ENCODE data around the gene MED13L. TPM values are rescaled to one million over a fixed set of nuclear protein-coding genes. Genes with fewer than 3 reads are reported as not detected.

MED13L gene
- total RNA-seq, 1 donor from 2014 or later: 97.7 TPM

GRCh38 chr12:116302166-116303058, 24.9 kb upstream of the MED13L start:
- no peak overlapping the region for H3K4me3 Mint-ChIP-seq
- no peak for DNase-seq (ENCODE audit: extremely low spot score, unreplicated experiment)
- no peaks in the 10 kb centered on the region for H3K9me3 Mint-ChIP-seq
- no peak for TF ChIP-seq CTCF (conservative IDR thresholded peaks at IDR 0.05)
- H3K27me3 Mint-ChIP-seq: peaks cover 4% of the 10 kb centered on the region
- H3K36me3 Mint-ChIP-seq: no peaks in the 10 kb centered on the region
- H3K27ac Mint-ChIP-seq: no peak overlapping the region
- peaks cover 30% of the 10 kb centered on the region for H3K4me1 Mint-ChIP-seq (ENCODE audit: unreplicated experiment)

DNA sequence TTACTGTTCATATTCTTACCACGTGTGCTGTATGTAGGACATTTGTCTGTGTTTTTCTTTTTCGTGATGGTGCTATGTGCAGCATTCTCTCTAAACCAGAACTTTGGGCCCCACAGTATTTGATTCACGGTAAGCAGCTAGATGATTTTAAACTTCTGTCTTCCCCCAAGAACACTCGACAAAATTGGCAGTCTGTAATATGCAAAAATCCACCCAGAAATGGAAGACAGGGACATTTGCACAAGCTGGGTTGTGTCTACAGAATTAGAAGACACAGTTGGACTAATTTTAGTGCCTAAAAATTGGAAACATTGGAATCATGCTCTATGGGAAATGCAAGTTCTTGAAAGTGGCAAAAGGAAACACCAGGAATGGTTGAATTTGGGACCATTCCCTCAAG, 24.1 kb upstream of the MED13L start:
- peaks cover 30% of the 10 kb centered on the region for H3K4me1 Mint-ChIP-seq (ENCODE audit: unreplicated experiment)
- H3K27ac Mint-ChIP-seq: no peak overlapping the region
- no peak overlapping the region for H3K4me3 Mint-ChIP-seq
- no peaks in the 10 kb centered on the region for H3K36me3 Mint-ChIP-seq
- no peak for DNase-seq (ENCODE audit: extremely low spot score, unreplicated experiment)
- no peak for TF ChIP-seq CTCF (conservative IDR thresholded peaks at IDR 0.05)
- peaks cover 4% of the 10 kb centered on the region for H3K27me3 Mint-ChIP-seq
- H3K9me3 Mint-ChIP-seq: no peaks in the 10 kb centered on the region

GRCh38 chr12:116299665-116300328, 22.3 kb upstream of the MED13L start:
- Mint-ChIP-seq H3K4me3 (no peak overlapping the region), H3K27me3 (peaks cover 4% of the 10 kb centered on the region), H3K4me1 (ENCODE audit: unreplicated experiment) (peaks cover 32% of the 10 kb centered on the region), H3K27ac (no peak overlapping the region), H3K36me3 (no peaks in the 10 kb centered on the region), H3K9me3 (no peaks in the 10 kb centered on the region)
- no peak for TF ChIP-seq CTCF (conservative IDR thresholded peaks at IDR 0.05)
- DNase-seq (ENCODE audit: extremely low spot score, unreplicated experiment): no peak

DNA sequence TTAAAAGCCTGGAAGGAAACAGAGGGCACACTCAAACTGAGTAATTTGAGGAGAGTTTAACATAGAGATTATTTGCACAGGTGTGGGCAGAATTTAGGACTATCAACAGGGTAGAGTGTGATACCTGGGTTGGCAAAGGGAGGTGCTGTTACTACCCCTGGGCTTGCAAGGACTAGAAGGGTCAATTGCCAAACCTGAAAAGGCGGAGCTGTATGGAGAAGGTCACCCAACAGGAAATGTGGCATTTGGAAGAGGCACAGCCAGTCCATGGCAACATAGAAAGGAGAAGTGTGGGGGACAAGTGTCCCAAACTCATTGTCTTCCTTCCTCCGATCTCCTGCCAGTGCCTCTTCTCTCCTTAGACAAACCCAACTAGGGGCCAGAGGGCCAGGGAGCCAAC, 21.6 kb upstream of the MED13L start:
- Mint-ChIP-seq H3K9me3 (no peaks in the 10 kb centered on the region), H3K27me3 (peaks cover 4% of the 10 kb centered on the region), H3K27ac (no peak overlapping the region), H3K4me1 (ENCODE audit: unreplicated experiment) (peaks cover 39% of the 10 kb centered on the region), H3K4me3 (no peak overlapping the region), H3K36me3 (no peaks in the 10 kb centered on the region)
- DNase-seq (ENCODE audit: extremely low spot score, unreplicated experiment): no peak
- TF ChIP-seq CTCF (conservative IDR thresholded peaks at IDR 0.05): no peak

GRCh38 chr12:116298578-116298977, 21.1 kb upstream of the MED13L start:
- Mint-ChIP-seq H3K27ac (no peak overlapping the region), H3K4me3 (no peak overlapping the region), H3K27me3 (peaks cover 4% of the 10 kb centered on the region), H3K4me1 (ENCODE audit: unreplicated experiment) (peaks cover 44% of the 10 kb centered on the region), H3K36me3 (no peaks in the 10 kb centered on the region), H3K9me3 (no peaks in the 10 kb centered on the region)
- no peak for TF ChIP-seq CTCF (conservative IDR thresholded peaks at IDR 0.05)
- DNase-seq (ENCODE audit: extremely low spot score, unreplicated experiment): no peak

All from type B pancreatic cell (in vitro differentiated cells).